ENCODE measurements around the gene SCP2. TPM values are rescaled to one million over a fixed set of nuclear protein-coding genes. Genes with fewer than 3 reads are reported as not detected.

Gene SCP2
- total RNA-seq, 2 experiments from 2014 or later: 71.8 to 79.2 TPM

- H3K4me3 Mint-ChIP-seq: no peak overlapping the region
- CTCF ChIA-PET: no interaction called here
- peaks cover 27% of the 10 kb centered on the region for H3K4me1 Mint-ChIP-seq (ENCODE audit: low read depth)
- DNase-seq: no peak
- no peak overlapping the region for H3K27ac Mint-ChIP-seq
- intact Hi-C loops (cut with micrococcal nuclease): no loop called here
- no peaks in the 10 kb centered on the region for H3K9me3 Mint-ChIP-seq
- H3K27me3 Mint-ChIP-seq (ENCODE audit: low read depth): no peaks in the 10 kb centered on the region
- H3K36me3 Mint-ChIP-seq (ENCODE audit: low read depth): no peaks in the 10 kb centered on the region
Observed at GRCh38 chr1:52919051-52919722, 7.9 kb upstream of the SCP2 start.

GRCh38 chr1:52919723-52920483, 7.2 kb upstream of the SCP2 start:
- H3K4me1 Mint-ChIP-seq (ENCODE audit: low read depth): peaks cover 27% of the 10 kb centered on the region
- H3K27ac Mint-ChIP-seq: peak overlapping the region; percentile 15
- H3K36me3 Mint-ChIP-seq (ENCODE audit: low read depth): no peaks in the 10 kb centered on the region
- CTCF ChIA-PET: interaction anchor here (0.6 kb wide), 1 partner anchor 81 kb away, joined by 4 read pairs; no protein-coding TSS in a partner anchor
- DNase-seq: no peak
- H3K9me3 Mint-ChIP-seq: no peaks in the 10 kb centered on the region
- H3K27me3 Mint-ChIP-seq (ENCODE audit: low read depth): no peaks in the 10 kb centered on the region
- peak overlapping the region; percentile 48 for H3K4me3 Mint-ChIP-seq
- intact Hi-C loops (cut with micrococcal nuclease): loop anchor here (2.0 to 10.0 kb wide), 5 partner anchors 193 to 495 kb away; partner anchors contain the start of genes CPT2 and ZYG11B

GRCh38 chr1:52920791-52921291, 6.2 kb upstream of the SCP2 start:
- CTCF ChIA-PET: interaction anchor here (0.6 to 1.5 kb wide), 5 partner anchors 18 to 222 kb away, joined by 3 to 4 read pairs (median 3); no protein-coding TSS in a partner anchor
- intact Hi-C loops (cut with micrococcal nuclease): loop anchor here (1.0 to 10.0 kb wide), 7 partner anchors 79 to 496 kb away; partner anchors contain the start of genes CPT2, ZYG11A and ZYG11B

GRCh38 chr1:52925571-52926005, 1.5 kb upstream of the SCP2 start:
- intact Hi-C loops (cut with micrococcal nuclease): loop anchor here (5.0 to 10.0 kb wide), 2 partner anchors 501 to 868 kb away; partner anchors contain the start of genes BTF3L4 and TXNDC12
- Mint-ChIP-seq H3K4me3 (no peak overlapping the region), H3K36me3 (ENCODE audit: low read depth) (no peaks in the 10 kb centered on the region), H3K27me3 (ENCODE audit: low read depth) (no peaks in the 10 kb centered on the region), H3K27ac (no peak overlapping the region), H3K9me3 (no peaks in the 10 kb centered on the region), H3K4me1 (ENCODE audit: low read depth) (peaks cover 20% of the 10 kb centered on the region)
- CTCF ChIA-PET: interaction anchor here (0.6 kb wide), 1 partner anchor 80 kb away, joined by 3 read pairs; no protein-coding TSS in a partner anchor
- DNase-seq: no peak

More at GRCh38 chr1:52920791-52921291, 6.2 kb upstream of the SCP2 start:
- H3K9me3 Mint-ChIP-seq: no peaks in the 10 kb centered on the region
- H3K4me1 Mint-ChIP-seq (ENCODE audit: low read depth): peaks cover 27% of the 10 kb centered on the region
- H3K4me3 Mint-ChIP-seq: peak overlapping the region; percentile 78
- no peaks in the 10 kb centered on the region for H3K27me3 Mint-ChIP-seq (ENCODE audit: low read depth)
- H3K36me3 Mint-ChIP-seq (ENCODE audit: low read depth): no peaks in the 10 kb centered on the region
- no peak overlapping the region for H3K27ac Mint-ChIP-seq
- no peak for DNase-seq

GRCh38 chr1:52926864-52927211, 238 bp upstream of the SCP2 start:
- no peak for DNase-seq
- H3K9me3 Mint-ChIP-seq: no peaks in the 10 kb centered on the region
- intact Hi-C loops (cut with micrococcal nuclease): loop anchor here (5.0 to 10.0 kb wide), 2 partner anchors 502 to 870 kb away; partner anchors contain the start of genes BTF3L4 and TXNDC12
- no peaks in the 10 kb centered on the region for H3K27me3 Mint-ChIP-seq (ENCODE audit: low read depth)
- H3K27ac Mint-ChIP-seq: no peak overlapping the region
- H3K36me3 Mint-ChIP-seq (ENCODE audit: low read depth): no peaks in the 10 kb centered on the region
- CTCF ChIA-PET: interaction anchor here (0.6 kb wide), 1 partner anchor 27 kb away, joined by 3 read pairs; no protein-coding TSS in a partner anchor
- H3K4me3 Mint-ChIP-seq: peak overlapping the region; percentile 85
- H3K4me1 Mint-ChIP-seq (ENCODE audit: low read depth): peaks cover 14% of the 10 kb centered on the region

GRCh38 chr1:52928015-52928404, 934 bp downstream of the SCP2 start:
- Mint-ChIP-seq H3K27me3 (ENCODE audit: low read depth) (no peaks in the 10 kb centered on the region), H3K36me3 (ENCODE audit: low read depth) (no peaks in the 10 kb centered on the region), H3K4me3 (peak overlapping the region; percentile 85), H3K27ac (no peak overlapping the region), H3K4me1 (ENCODE audit: low read depth) (peaks cover 11% of the 10 kb centered on the region), H3K9me3 (no peaks in the 10 kb centered on the region)
- DNase-seq: no peak
- intact Hi-C loops (cut with micrococcal nuclease): loop anchor here (1.0 to 10.0 kb wide), 3 partner anchors 86 to 871 kb away; partner anchors contain the start of genes BTF3L4 and TXNDC12
- CTCF ChIA-PET: interaction anchor here (0.7 kb wide), 1 partner anchor 127 kb away, joined by 3 read pairs; no protein-coding TSS in a partner anchor

- intact Hi-C loops (cut with micrococcal nuclease): loop anchor here (5.0 to 10.0 kb wide), 2 partner anchors 504 to 872 kb away; partner anchors contain the start of genes BTF3L4 and TXNDC12
- CTCF ChIA-PET: no interaction called here
- no peaks in the 10 kb centered on the region for H3K27me3 Mint-ChIP-seq (ENCODE audit: low read depth)
- no peaks in the 10 kb centered on the region for H3K9me3 Mint-ChIP-seq
- DNase-seq: no peak
- H3K4me3 Mint-ChIP-seq: no peak overlapping the region
- H3K27ac Mint-ChIP-seq: no peak overlapping the region
- H3K4me1 Mint-ChIP-seq (ENCODE audit: low read depth): peaks cover 11% of the 10 kb centered on the region
- H3K36me3 Mint-ChIP-seq (ENCODE audit: low read depth): no peaks in the 10 kb centered on the region
Observed at GRCh38 chr1:52929019-52929418, 1.9 kb downstream of the SCP2 start.

GRCh38 chr1:52937433-52938182, 10.5 kb downstream of the SCP2 start:
- DNase-seq: no peak
- Mint-ChIP-seq H3K9me3 (no peaks in the 10 kb centered on the region), H3K27me3 (ENCODE audit: low read depth) (no peaks in the 10 kb centered on the region), H3K27ac (no peak overlapping the region), H3K4me3 (no peak overlapping the region), H3K4me1 (ENCODE audit: low read depth) (no peaks in the 10 kb centered on the region), H3K36me3 (ENCODE audit: low read depth) (peaks cover 2% of the 10 kb centered on the region)
- intact Hi-C loops (cut with micrococcal nuclease): no loop called here
- CTCF ChIA-PET: no interaction called here

- Mint-ChIP-seq H3K27me3 (ENCODE audit: low read depth) (no peaks in the 10 kb centered on the region), H3K4me3 (no peak overlapping the region), H3K4me1 (ENCODE audit: low read depth) (no peaks in the 10 kb centered on the region), H3K27ac (no peak overlapping the region), H3K36me3 (ENCODE audit: low read depth) (peaks cover 2% of the 10 kb centered on the region), H3K9me3 (no peaks in the 10 kb centered on the region)
- no peak for DNase-seq
- intact Hi-C loops (cut with micrococcal nuclease): no loop called here
- CTCF ChIA-PET: no interaction called here
Observed at GRCh38 chr1:52938183-52938451, 11.0 kb downstream of the SCP2 start.

- no peak overlapping the region for H3K4me3 Mint-ChIP-seq
- no peak overlapping the region for H3K27ac Mint-ChIP-seq
- H3K27me3 Mint-ChIP-seq (ENCODE audit: low read depth): no peaks in the 10 kb centered on the region
- intact Hi-C loops (cut with micrococcal nuclease): no loop called here
- H3K9me3 Mint-ChIP-seq: no peaks in the 10 kb centered on the region
- H3K36me3 Mint-ChIP-seq (ENCODE audit: low read depth): peaks cover 2% of the 10 kb centered on the region
- CTCF ChIA-PET: no interaction called here
- DNase-seq: no peak
- H3K4me1 Mint-ChIP-seq (ENCODE audit: low read depth): peaks cover 7% of the 10 kb centered on the region
Observed at GRCh38 chr1:52943876-52944416, 16.9 kb downstream of the SCP2 start.

GRCh38 chr1:52944566-52944965, 17.5 kb downstream of the SCP2 start:
- CTCF ChIA-PET: no interaction called here
- H3K4me1 Mint-ChIP-seq (ENCODE audit: low read depth): peaks cover 7% of the 10 kb centered on the region

More at GRCh38 chr1:52944566-52944965, 17.5 kb downstream of the SCP2 start:
- Mint-ChIP-seq H3K27me3 (ENCODE audit: low read depth) (no peaks in the 10 kb centered on the region), H3K36me3 (ENCODE audit: low read depth) (peaks cover 7% of the 10 kb centered on the region), H3K4me3 (no peak overlapping the region), H3K27ac (no peak overlapping the region), H3K9me3 (no peaks in the 10 kb centered on the region)
- no peak for DNase-seq
- intact Hi-C loops (cut with micrococcal nuclease): no loop called here

Measured in activated naive CD4-positive, alpha-beta T cell treated with anti-CD3 and anti-CD28 coated beads for 36 hours (primary cell).